C4-2B (cell line): ENCODE results near the gene BAHCC1.

Experiments used
- CTCF ChIP-seq: fragments of 450-650 bp; conservative IDR thresholded peaks from 2 replicates; pipeline ENCODE4 v1.5.1; 2017; ENCODE audit warnings: mild to moderate bottlenecking
- ZFX ChIP-seq: fragments of 450-650 bp; IDR thresholded peaks from 2 replicates; pipeline ENCODE4 v1.6.1; 2017

DNA sequence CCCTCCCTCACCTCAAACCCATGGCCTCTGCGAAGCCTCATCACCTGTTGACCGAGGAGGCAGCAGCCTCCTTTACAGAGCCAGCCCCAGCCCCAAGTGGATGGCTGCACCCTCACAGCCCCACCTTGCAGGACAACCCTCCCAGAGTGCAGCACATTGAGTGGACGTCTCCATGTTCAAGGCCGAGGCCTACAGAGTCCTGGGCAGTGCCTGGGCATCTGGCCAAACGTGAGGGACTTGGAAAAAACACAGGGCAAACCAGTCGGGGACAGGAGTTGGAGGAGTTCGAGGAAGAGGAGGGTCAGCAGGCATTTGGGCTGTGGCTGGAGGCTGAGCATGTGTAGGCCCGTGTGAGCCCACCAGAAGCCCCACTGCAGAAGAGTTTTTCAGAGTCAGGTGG is 77.8 kb downstream of the BAHCC1 start:
- no peak for TF ChIP-seq CTCF
- TF ChIP-seq ZFX, result no peak
